H1 (cell line): ENCODE data around the gene ITPR1. TPM values are rescaled to one million over a fixed set of nuclear protein-coding genes. Genes with fewer than 3 reads are reported as not detected.

Experiments used
- CTCF ChIA-PET: fragments of 300-600 bp; sonication (Branson Sonifier 250); formaldehyde crosslinking; loops from one replicate; lab custom pipeline; 2021; ENCODE audit not compliant: partially characterized antibody; lab: Charles Lee
- POLR2A ChIA-PET: fragments of 300-600 bp; sonication (Branson Sonifier 250); formaldehyde crosslinking; loops from one replicate; lab custom pipeline; 2021; ENCODE audit warnings: inconsistent platforms; ENCODE audit not compliant: partially characterized antibody; lab: Charles Lee
- DNase-seq, 2 experiments: peaks; one replicate each; pipeline versions ENCODE4 v3.0.0 to v3.0.0-alpha.2; 2010 to 2022; ENCODE audit warnings: low spot score in 2 of 2, low read depth in 1 of 2, mixed read lengths in 1 of 2
- FAIRE-seq: peaks from 2 replicates; lab custom pipeline; 2011; peaks lifted over from hg19 to GRCh38; lab: Jason Lieb, UNC
- H2AFZ ChIP-seq: 2 replicates; pipeline ENCODE4 v1.8.1; 2012; ENCODE audit warnings: low read length, inconsistent platforms
- H2AK5ac ChIP-seq: 2 replicates; pipeline ENCODE4 v1.6.1; 2013; ENCODE audit warnings: low read depth, low read length
- H2BK120ac ChIP-seq: replicated peaks from 2 replicates; pipeline ENCODE3; 2013; ENCODE audit warnings: low read depth, low read length, inconsistent platforms
- H2BK12ac ChIP-seq: 2 replicates; pipeline ENCODE4 v1.6.1; 2013; ENCODE audit warnings: low read depth, low read length
- H2BK15ac ChIP-seq: 2 replicates; pipeline ENCODE4 v1.6.1; 2013; ENCODE audit warnings: low read length
- H2BK20ac ChIP-seq: 2 replicates; pipeline ENCODE4 v1.6.1; 2013; ENCODE audit warnings: low read length
- H2BK5ac ChIP-seq: 2 replicates; pipeline ENCODE4 v1.6.1; 2013; ENCODE audit warnings: low read depth, low read length
- H3K14ac ChIP-seq: 2 replicates; pipeline ENCODE4 v1.6.1; 2013; ENCODE audit warnings: inconsistent platforms; ENCODE audit not compliant: insufficient read length
- H3K18ac ChIP-seq: 2 replicates; pipeline ENCODE4 v1.6.1; 2013; ENCODE audit warnings: low read length; ENCODE audit errors: extremely low read depth
- H3K23ac ChIP-seq: 2 replicates; pipeline ENCODE4 v1.6.1; 2013; ENCODE audit warnings: inconsistent platforms; ENCODE audit not compliant: insufficient read length
- H3K23me2 ChIP-seq: 2 replicates; pipeline ENCODE4 v1.6.1; 2013; ENCODE audit warnings: low read depth, low read length
- H3K27ac ChIP-seq: 2 replicates; pipeline ENCODE4 v1.6.1; 2011; ENCODE audit warnings: low read depth, low read length, inconsistent platforms
- H3K27me3 ChIP-seq, 4 experiments: replicated peaks in 1 of 4; 1 replicate in 1 of 4; 2 replicates in 3 of 4; pipeline versions ENCODE4 v1.6.1 to v1.8.1; 2011 to 2013; ENCODE audit warnings: low read length in 3 of 4, mild to moderate bottlenecking in 3 of 4, inconsistent platforms in 2 of 4, mixed read lengths in 2 of 4, moderate library complexity in 1 of 4; ENCODE audit not compliant: control insufficient read depth in 3 of 4, insufficient read depth in 3 of 4; ENCODE audit errors: extremely low read depth in 1 of 4
- H3K36me3 ChIP-seq, 4 experiments: 2 replicates each; pipeline versions ENCODE4 v1.6.1 to v1.8.1; 2011 to 2013; ENCODE audit warnings: mild to moderate bottlenecking in 4 of 4, low read length in 3 of 4, moderate library complexity in 2 of 4, control low read depth in 1 of 4, inconsistent platforms in 1 of 4; ENCODE audit not compliant: insufficient read depth in 4 of 4, control insufficient read depth in 2 of 4
- H3K4ac ChIP-seq: replicated peaks from 2 replicates; pipeline ENCODE3; 2013; ENCODE audit warnings: low read length, low read depth, mixed read lengths, inconsistent platforms; ENCODE audit not compliant: insufficient read length
- H3K4me1 ChIP-seq, 4 experiments: replicated peaks in 1 of 4; 1 replicate in 1 of 4; 2 replicates in 3 of 4; pipeline versions ENCODE4 v1.6.1 to v1.8.1; 2011 to 2013; ENCODE audit warnings: low read length in 3 of 4, inconsistent platforms in 2 of 4, mixed read lengths in 1 of 4; ENCODE audit not compliant: insufficient read depth in 4 of 4, control insufficient read depth in 3 of 4
- H3K4me2 ChIP-seq, 2 experiments: 2 replicates each; pipeline versions ENCODE4 v1.6.1 to v1.8.1; 2011 to 2013; ENCODE audit warnings: low read depth in 2 of 2, low read length in 2 of 2, control low read depth in 1 of 2, inconsistent platforms in 1 of 2, mild to moderate bottlenecking in 1 of 2; ENCODE audit not compliant: insufficient read depth in 1 of 2
- H3K4me3 ChIP-seq, 4 experiments: fragments of 200-600, 300-600 bp in 1 of 4; sonication (generic), shearing (Covaris generic), sonication (Bioruptor Twin) in 1 of 4; 2 replicates each; pipeline versions ENCODE4 v1.5.1 to v1.8.1; 2011 to 2016; ENCODE audit warnings: low read length in 4 of 4, low read depth in 3 of 4, control low read depth in 2 of 4, inconsistent platforms in 2 of 4, mild to moderate bottlenecking in 2 of 4, mixed read lengths in 1 of 4, moderate library complexity in 1 of 4; ENCODE audit not compliant: insufficient read depth in 2 of 4; ENCODE audit errors: extremely low read depth in 1 of 4
- H3K56ac ChIP-seq: replicated peaks from 2 replicates; pipeline ENCODE3; 2013; ENCODE audit warnings: low read depth, mild to moderate bottlenecking, mixed read lengths, low read length, inconsistent platforms; ENCODE audit not compliant: insufficient read length
- H3K79me1 ChIP-seq: 2 replicates; pipeline ENCODE4 v1.6.1; 2013; ENCODE audit warnings: low read depth, low read length, control low read depth
- H3K79me2 ChIP-seq, 2 experiments: 2 replicates each; pipeline versions ENCODE4 v1.6.1 to v1.8.1; 2012 to 2013; ENCODE audit warnings: low read length in 2 of 2, mild to moderate bottlenecking in 2 of 2, inconsistent platforms in 1 of 2; ENCODE audit not compliant: insufficient read depth in 2 of 2, control insufficient read depth in 1 of 2
- H3K9ac ChIP-seq, 4 experiments: replicated peaks in 1 of 4; 1 replicate in 1 of 4; 2 replicates in 3 of 4; pipeline versions ENCODE4 v1.6.1 to v1.8.1; 2011 to 2013; ENCODE audit warnings: low read depth in 3 of 4, low read length in 3 of 4, control low read depth in 2 of 4, mild to moderate bottlenecking in 2 of 4, moderate library complexity in 2 of 4, inconsistent platforms in 1 of 4; ENCODE audit errors: extremely low read depth in 1 of 4
- H3K9me3 ChIP-seq, 2 experiments: 2 replicates each; pipeline versions ENCODE4 v1.6.1 to v1.8.1; 2012 to 2013; ENCODE audit warnings: mild to moderate bottlenecking in 2 of 2, moderate library complexity in 2 of 2, control low read depth in 1 of 2, inconsistent platforms in 1 of 2, low read depth in 1 of 2, low read length in 1 of 2, mixed read lengths in 1 of 2; ENCODE audit not compliant: insufficient read depth in 2 of 2
- H4K20me1 ChIP-seq, 2 experiments: replicated peaks in 1 of 2; 2 replicates each; pipeline versions ENCODE3 to v1.8.1; 2011 to 2013; ENCODE audit warnings: inconsistent platforms in 2 of 2, low read length in 2 of 2, mild to moderate bottlenecking in 1 of 2; ENCODE audit not compliant: insufficient read depth in 2 of 2, control insufficient read depth in 1 of 2
- H4K5ac ChIP-seq: 2 replicates; pipeline ENCODE4 v1.6.1; 2013; ENCODE audit warnings: low read length, low read depth, mixed read lengths, inconsistent platforms; ENCODE audit not compliant: insufficient read length
- H4K8ac ChIP-seq: 2 replicates; pipeline ENCODE4 v1.8.0; 2013; ENCODE audit warnings: mild to moderate bottlenecking, moderate library complexity, low read length, inconsistent platforms; ENCODE audit not compliant: insufficient read depth; ENCODE audit errors: extremely low read depth
- H4K91ac ChIP-seq: replicated peaks from 2 replicates; pipeline ENCODE3; 2013; ENCODE audit warnings: low read length, mixed read lengths, inconsistent platforms; ENCODE audit not compliant: insufficient read length
- CHD1 ChIP-seq: IDR thresholded peaks from 2 replicates; pipeline ENCODE4 v1.6.1; 2012; ENCODE audit warnings: low read depth, low read length, improper control_type of control experiment
- EGR1 ChIP-seq: IDR thresholded peaks from 2 replicates; pipeline ENCODE4 v1.6.1; 2011; ENCODE audit warnings: low read depth, low read length, borderline replicate concordance
- WGBS, 2 experiments: shearing (Covaris generic) in 1 of 2; methylation state at CpG; one replicate each; pipeline versions ENCODE4 v1.1.6 to v1.1.7; 2013 to 2015; ENCODE audit warnings: low lambda C conversion rate in 2 of 2, mixed read lengths in 2 of 2, inconsistent platforms in 1 of 2, low coverage in 1 of 2, missing lambda C conversion rate in 1 of 2; ENCODE audit not compliant: insufficient replicate concordance in 2 of 2, insufficient coverage in 1 of 2, insufficient read length in 1 of 2; ENCODE audit errors: extremely low coverage in 1 of 2, missing lambda C conversion rate in 1 of 2; 5-methylcytosine and 5-hydroxymethylcytosine counted together
- polyA plus RNA-seq, 7 experiments: library from polyadenylated mRNA; depleted of rRNA in 3 of 7; stranded (reverse) in 5 of 7; unstranded in 2 of 7; fragments of >200 nt in 5 of 7; fragments of 200-250 nt in 2 of 7; gene quantifications; 1 replicate in 5 of 7; 2 replicates in 1 of 7; 4 replicates in 1 of 7; pipeline versions ENCODE4 v1.2.1 to v1.2.3, GENCODE V29; 2011 to 2013; ENCODE audit warnings: missing spikeins in 2 of 7, mixed read lengths in 2 of 7
- total RNA-seq: library from RNA; stranded (reverse); fragmentation: NEBNext Ultra II Directional; extraction: Animal tissue kit (Norgen Biotek cat#: 25700); gene quantifications from 2 replicates; pipeline ENCODE4 v1.2.1, GENCODE V29; 2021

Gene ITPR1
- total and polyA plus RNA-seq, 2 of the 8 experiments (the other 6 are each of a cell fraction or from before 2014, with no cell fraction given) = 2.5 to 16.3 TPM

DNA sequence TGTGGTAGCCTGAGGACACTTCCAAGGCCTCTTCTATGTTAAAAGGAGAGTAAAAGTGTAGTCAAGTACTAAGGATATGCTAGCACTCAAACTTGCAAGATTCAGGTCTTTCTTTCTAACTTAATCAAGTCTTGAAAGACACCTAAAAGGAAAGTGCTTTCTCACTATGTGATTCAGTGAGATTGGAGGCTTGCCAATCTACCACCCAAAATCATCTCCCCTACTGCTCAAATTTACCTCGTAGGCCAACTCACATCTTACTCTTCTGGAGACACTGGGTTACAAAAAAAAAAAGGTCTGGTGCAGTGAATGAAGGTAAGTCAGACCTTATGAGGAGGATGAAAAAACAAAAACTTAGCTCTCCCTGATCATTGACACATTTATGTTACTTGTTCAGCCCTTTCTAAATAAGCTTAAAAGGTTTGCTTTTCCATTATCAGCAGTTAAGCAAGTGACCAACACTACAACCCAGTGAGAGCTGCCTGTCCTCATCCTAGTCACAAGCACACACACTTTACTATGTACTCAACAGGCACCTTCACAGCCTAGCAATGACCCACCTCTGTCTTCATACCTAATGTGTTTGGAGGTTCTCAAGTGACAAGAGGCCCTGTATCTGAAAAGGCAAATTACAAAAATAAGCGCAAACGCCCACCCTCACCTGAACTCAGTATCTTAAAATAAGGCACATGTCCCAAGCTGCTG is 45.7 kb upstream of the ITPR1 start:
- Histone ChIP-seq H3K4me2 (peak overlapping the region in 1 of 2 experiments; percentile 44; a peak in 2 of 4 replicates), H3K4me3 (peak overlapping the region in 1 of 4 experiments; percentile 18; a peak in 1 of 8 replicates), H3K18ac (no peak overlapping the region), H2BK120ac (no peak overlapping the region), H4K91ac (no peak overlapping the region), H4K5ac (no peak overlapping the region), H3K27ac (no peak overlapping the region), H2BK15ac (no peak overlapping the region), H2AFZ (no peak overlapping the region), H3K9me3 (no peaks in the 10 kb centered on the region), H3K27me3 (no peaks in the 10 kb centered on the region), H2BK5ac (no peak overlapping the region), H3K9ac (no peak overlapping the region), H4K20me1 (peaks cover 0 to 2% of the 10 kb centered on the region in 2 experiments), H3K23me2 (no peaks in the 10 kb centered on the region; the same call in 1 of the 2 replicates), H2BK12ac (no peak overlapping the region), H3K79me2 (no peaks in the 10 kb centered on the region; a peak in 1 of 4 replicates), H3K36me3 (peaks cover 0 to 3% (median 0%) of the 10 kb centered on the region in 4 experiments; a peak in 1 of 8 replicates), H3K4ac (no peak overlapping the region), H4K8ac (no peak overlapping the region), H2BK20ac (no peak overlapping the region), H3K4me1 (peaks cover 0 to 7% (median 6%) of the 10 kb centered on the region in 4 experiments; a peak in 4 of 7 replicates), H2AK5ac (no peak overlapping the region), H3K56ac (no peak overlapping the region), H3K79me1 (no peaks in the 10 kb centered on the region), H3K23ac (no peak overlapping the region), H3K14ac (no peak overlapping the region)
- CTCF ChIA-PET = interaction anchor here (0.8 to 2.3 kb wide), 9 partner anchors 9 to 208 kb away, joined by 3 to 12 read pairs (median 4); no protein-coding TSS in a partner anchor
- WGBS, 2 experiments = 88% methylated on average over 3 of the region's 3 CpGs; no CpG with 5 or more reads in 1 of the 2 experiments
- DNase-seq (no peak), FAIRE-seq (no peak)
- POLR2A ChIA-PET = interaction anchor here (0.9 to 3.1 kb wide), 3 partner anchors 14 to 46 kb away, joined by 3 to 11 read pairs (median 11); partner anchors contain the start of genes ITPR1 and SUMF1
- TF ChIP-seq CHD1 (no peak), EGR1 (no peak)
